HG02759 (cell line): ENCODE measurements around the gene RLBP1.
"Not testable (repeated sequence)": the region's sequence is repeated elsewhere in the genome, so short reads cannot be mapped to it uniquely, and the experiment has no call there.

ENCODE experiments used
- ATAC-seq: cut with Tn5 transposase; IDR thresholded peaks from one replicate; pipeline ENCODE4 v1.9.1; 2021; ENCODE audit warnings: mild to moderate bottlenecking, moderate library complexity; ENCODE audit not compliant: unreplicated experiment

RLBP1 gene

GRCh38 chr15:89221543-89221942 lies at the start of gene RLBP1:
RLBP1 (minus strand) TSS chr15:89221579; CDS start chr15:89218975, 2,604 bp downstream.
- no peak for ATAC-seq

- not testable (repeated sequence) for ATAC-seq
Measured at GRCh38 chr15:89250142-89250541, 28.8 kb upstream of the RLBP1 start.

- ATAC-seq = no peak
Measured at GRCh38 chr15:89248584-89248983, 27.2 kb upstream of the RLBP1 start.

DNA sequence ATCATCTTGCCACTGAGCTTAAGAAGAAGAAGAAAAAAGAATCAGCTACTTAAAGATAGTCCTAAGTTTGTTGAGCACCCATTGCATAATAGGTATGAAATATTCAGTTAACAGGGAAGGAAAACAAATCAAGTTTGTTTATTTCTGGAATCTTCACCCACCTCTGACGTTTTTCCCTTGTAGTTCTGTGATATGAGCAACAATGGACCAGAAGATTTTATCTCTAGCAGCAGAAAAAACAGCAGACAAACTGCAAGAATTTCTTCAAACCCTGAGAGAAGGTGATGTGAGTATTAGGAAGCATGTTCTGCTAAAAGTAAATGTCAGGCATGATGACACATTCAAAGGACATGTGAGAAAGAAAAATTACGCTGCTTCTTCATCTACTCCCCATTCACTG lies 26.1 kb upstream of the RLBP1 start:
- ATAC-seq = no peak

GRCh38 chr15:89244574-89244903 lies 23.2 kb upstream of the RLBP1 start:
- peak; percentile 15 for ATAC-seq

- ATAC-seq = peak; percentile 93
Measured at GRCh38 chr15:89243691-89244573, 22.6 kb upstream of the RLBP1 start, which contains the start of gene FANCI. FANCI (plus strand) TSS chr15:89243979; CDS start chr15:89247648, 3,669 bp downstream.

GRCh38 chr15:89243046-89243690 lies 21.8 kb upstream of the RLBP1 start:
- no peak for ATAC-seq

DNA sequence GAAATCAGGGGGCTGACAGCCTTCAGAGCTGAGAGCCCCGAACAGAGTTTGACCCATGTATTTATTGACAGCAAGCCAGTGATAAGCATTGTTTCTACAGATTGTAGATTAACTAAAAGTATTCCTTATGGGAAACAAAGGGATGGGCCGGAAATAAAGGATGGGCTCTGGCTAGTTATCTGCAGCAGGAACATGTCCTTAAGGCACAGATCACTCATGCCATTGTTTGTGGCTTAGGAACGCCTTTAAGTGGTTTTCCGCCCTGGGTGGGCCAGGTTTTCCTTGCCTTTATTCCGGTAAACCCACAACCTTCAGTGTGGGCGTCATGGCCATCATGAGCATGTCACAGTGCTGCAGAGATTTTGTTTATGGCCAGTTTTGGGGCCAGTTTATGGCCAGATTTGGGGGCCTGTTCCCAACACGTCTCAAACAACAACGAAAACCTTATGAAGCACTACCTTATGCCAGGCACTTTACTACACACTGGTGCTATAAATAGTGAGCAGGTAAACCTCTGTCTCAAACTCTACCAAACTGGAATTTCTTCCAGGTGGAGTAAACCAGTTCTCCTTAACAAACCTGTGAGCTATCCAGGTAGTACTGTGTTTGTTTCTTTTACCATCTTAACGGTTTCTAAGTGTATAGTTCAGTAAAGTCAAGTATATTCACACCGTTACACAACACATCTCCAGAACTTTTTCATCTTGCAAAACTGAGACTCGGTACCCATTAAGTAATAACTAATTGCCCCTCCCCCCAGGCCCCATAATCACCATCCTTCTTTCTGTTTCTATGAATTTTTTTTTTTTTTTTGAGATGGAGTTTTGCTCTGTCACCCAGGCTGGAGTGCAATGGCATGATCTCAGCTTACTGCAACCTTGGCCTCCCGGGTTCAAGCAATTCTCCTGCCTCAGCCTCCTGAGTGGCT lies 18.8 kb upstream of the RLBP1 start:
- not testable (repeated sequence) for ATAC-seq

GRCh38 chr15:89231832-89232231 lies 10.5 kb upstream of the RLBP1 start:
- ATAC-seq = no peak

- ATAC-seq = no peak
Measured at GRCh38 chr15:89230277-89230676, 8.9 kb upstream of the RLBP1 start.

DNA sequence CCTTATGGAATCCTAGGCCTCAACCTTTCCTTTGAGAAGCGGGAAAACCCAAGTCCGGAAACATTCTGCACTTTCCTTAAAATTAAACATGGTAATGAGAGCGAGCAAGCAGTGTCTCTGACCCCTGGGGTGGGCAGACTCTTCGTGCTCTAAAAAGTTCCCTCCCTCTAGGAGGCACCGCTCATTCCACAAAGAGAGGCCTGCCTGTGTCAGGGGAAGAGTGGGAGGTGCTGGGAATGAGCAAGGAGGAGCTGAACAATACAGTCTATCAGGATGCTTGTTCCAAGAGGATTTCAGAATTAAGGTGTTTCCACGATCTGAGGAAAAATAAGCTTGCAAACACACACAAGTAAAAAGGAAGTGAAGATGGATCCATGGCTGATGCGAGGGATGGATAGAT lies 6.0 kb upstream of the RLBP1 start:
- ATAC-seq = no peak

GRCh38 chr15:89226359-89227221 lies 5.2 kb upstream of the RLBP1 start:
- no peak for ATAC-seq

- ATAC-seq = no peak
Measured at GRCh38 chr15:89225588-89225987, 4.2 kb upstream of the RLBP1 start.

DNA sequence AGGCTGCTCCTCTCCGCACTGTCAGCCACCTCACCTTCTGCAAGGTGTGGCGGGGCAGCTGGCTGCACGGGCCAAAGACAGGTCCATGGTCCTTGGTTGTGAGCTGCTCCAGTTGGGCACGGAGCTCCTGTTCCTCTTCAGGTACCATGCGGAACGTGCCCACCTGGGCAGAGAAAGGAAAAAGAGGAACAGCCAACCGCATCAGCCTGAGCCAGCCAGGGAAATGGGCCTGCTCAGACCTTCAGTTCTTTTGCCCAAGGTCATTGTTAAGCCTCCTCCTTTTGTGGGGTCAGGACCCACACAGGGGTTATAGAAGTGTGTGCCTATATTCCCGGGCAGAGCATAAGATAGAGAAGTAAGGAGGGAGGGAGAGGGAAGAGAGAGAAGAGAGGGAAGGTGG lies 2.8 kb downstream of the RLBP1 start:
- ATAC-seq = no peak

DNA sequence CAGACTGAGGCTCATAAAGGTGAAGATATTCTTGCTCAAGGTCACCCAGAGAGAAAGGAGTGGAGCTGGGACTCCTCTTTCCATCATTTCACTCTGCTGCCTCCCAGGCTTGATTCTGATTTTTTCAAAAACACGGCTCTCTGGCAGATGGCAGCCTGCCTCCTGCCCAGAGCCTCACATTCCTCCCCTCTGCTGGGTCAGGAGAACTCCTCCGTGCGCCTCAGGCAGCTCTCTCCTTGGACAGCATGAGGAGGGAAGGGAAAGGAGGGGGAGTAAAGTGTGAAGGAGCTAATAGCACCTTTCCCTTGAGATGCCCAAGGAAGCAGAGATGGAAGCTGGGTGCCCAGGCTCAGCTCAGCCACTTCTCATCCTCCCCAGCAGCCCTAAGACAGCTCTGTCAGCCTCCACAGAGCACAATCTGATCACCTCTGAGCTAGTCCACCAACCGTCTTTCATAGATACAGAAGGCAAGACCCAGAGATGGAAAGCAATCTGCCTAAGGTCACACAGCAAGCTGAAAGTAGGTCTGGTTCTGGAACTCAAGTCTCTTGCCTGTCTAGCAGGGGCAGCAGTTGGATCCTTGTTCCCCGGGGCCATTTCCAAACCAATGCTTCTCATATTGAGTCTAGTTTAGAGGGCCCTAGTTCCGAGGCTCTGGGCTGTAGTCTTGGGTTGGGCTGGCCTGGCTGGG lies 3.5 kb downstream of the RLBP1 start:
- ATAC-seq = no peak

DNA sequence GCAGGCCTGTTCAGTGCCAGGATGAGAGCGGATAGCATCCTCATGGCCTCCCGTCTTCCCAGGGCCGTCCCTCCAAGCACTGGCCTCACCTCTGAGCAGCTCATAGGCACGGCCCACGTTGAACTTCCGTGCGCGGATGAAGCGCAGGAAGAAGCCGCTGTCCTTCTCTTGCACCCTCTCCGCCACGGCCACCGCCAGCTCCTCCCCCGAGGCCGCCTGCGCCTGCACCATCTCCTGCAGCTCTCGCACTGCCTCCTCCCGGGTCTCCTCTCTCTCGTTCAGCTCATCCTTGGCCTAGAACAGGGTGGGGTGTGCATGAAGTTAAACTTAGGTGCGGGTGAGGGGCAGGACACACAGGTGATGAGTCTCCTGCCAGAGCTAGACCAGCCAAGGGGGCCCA lies 4.3 kb downstream of the RLBP1 start:
- ATAC-seq = no peak

DNA sequence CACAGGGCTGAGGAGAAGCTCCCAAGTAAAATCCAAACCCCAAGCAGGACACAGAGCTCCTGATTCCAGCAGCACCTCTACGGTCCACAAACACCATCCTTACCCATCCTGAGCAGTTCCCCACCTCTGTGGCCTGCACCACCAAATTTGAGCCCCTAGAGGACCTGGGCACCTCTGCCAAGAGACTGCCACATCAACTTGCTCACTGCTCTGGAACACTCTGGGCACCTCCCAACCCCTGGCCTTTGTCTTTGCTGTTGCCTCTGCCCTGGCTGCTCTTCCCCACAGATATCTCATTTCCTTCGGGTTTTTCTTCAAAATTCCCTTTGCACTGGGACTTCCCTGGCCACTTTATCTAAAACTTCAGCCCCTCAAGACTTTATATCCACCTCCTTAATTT lies 5.8 kb downstream of the RLBP1 start:
- no peak for ATAC-seq

GRCh38 chr15:89211678-89212170 lies 9.7 kb downstream of the RLBP1 start:
- no peak for ATAC-seq

- ATAC-seq = no peak
Measured at GRCh38 chr15:89209057-89209456, 12.3 kb downstream of the RLBP1 start.
